Gastroesophageal sphincter (tissue), 3 donors: ENCODE data around the gene CMTM7.

ENCODE experiments used
- CTCF ChIP-seq, 4 experiments: fragments of 200-600 bp in 2 of 4; fragments of 450-650 bp in 2 of 4; sonication (generic) in 1 of 4; IDR thresholded peaks; one replicate each; pipeline ENCODE4 v1.5.1; 2017 to 2019; ENCODE audit warnings: antibody characterized with exemption in 4 of 4, mild to moderate bottlenecking in 2 of 4, moderate library complexity in 2 of 4
- EP300 ChIP-seq: sonication (generic); formaldehyde crosslinking; IDR thresholded peaks from one replicate; pipeline ENCODE4 v1.6.1; 2017; ENCODE audit warnings: antibody characterized with exemption, mild to moderate bottlenecking
- POLR2A ChIP-seq, 2 donors: fragments of 450-650 bp; IDR thresholded peaks; one replicate each; pipeline ENCODE4 v1.6.1; 2017; ENCODE audit warnings: antibody characterized with exemption in 2 of 2, mild to moderate bottlenecking in 2 of 2, moderate library complexity in 1 of 2

- TF ChIP-seq POLR2A (IDR thresholded peaks at IDR 0.05) (no peak), CTCF (IDR thresholded peaks at IDR 0.05) (no peak), EP300 (no peak)
These were observed 13.5 kb downstream of the CMTM7 start for GRCh38 chr3:32405155-32405554.
